Stimulated activated CD8-positive, alpha-beta memory T cell treated with anti-CD3 and anti-CD28 coated beads, Interleukin-12 subunit alpha, Interleukin-12 subunit beta, amount 100 ng/mL, for 24 hours (primary cell): ENCODE results near the gene CD48.
"Not testable (repeated sequence)": the region's sequence is repeated elsewhere in the genome, so short reads cannot be mapped to it uniquely, and the experiment has no call there.

ENCODE experiments used
- DNase-seq: peaks from one replicate; pipeline ENCODE4 v3.0.0-alpha.2; 2020; ENCODE audit errors: extremely low read depth

CD48 gene

GRCh38 chr1:160741612-160742348 lies 30.2 kb upstream of the CD48 start:
- no peak for DNase-seq

GRCh38 chr1:160741092-160741501 lies 29.5 kb upstream of the CD48 start:
- DNase-seq = no peak

- DNase-seq = no peak
Measured at GRCh38 chr1:160740133-160740688, 28.6 kb upstream of the CD48 start.

- DNase-seq = no peak
Measured at GRCh38 chr1:160739098-160739511, 27.5 kb upstream of the CD48 start, which contains the start of gene SLAMF7. Gene SLAMF7 (plus strand): TSS chr1:160739247. CDS start chr1:160739302, 55 bp downstream.

GRCh38 chr1:160738271-160738670 lies 26.6 kb upstream of the CD48 start:
- no peak for DNase-seq

GRCh38 chr1:160734301-160734700 lies 22.7 kb upstream of the CD48 start:
- no peak for DNase-seq

GRCh38 chr1:160733898-160734297 lies 22.3 kb upstream of the CD48 start:
- no peak for DNase-seq

- DNase-seq = no peak
Measured at GRCh38 chr1:160731990-160732389, 20.4 kb upstream of the CD48 start.

- not testable (repeated sequence) for DNase-seq
Measured at GRCh38 chr1:160731564-160731963, 19.9 kb upstream of the CD48 start.

- no peak for DNase-seq
Measured at GRCh38 chr1:160727316-160727640, 15.7 kb upstream of the CD48 start.

GRCh38 chr1:160726498-160727315 lies 15.1 kb upstream of the CD48 start:
- DNase-seq = no peak

- no peak for DNase-seq
Measured at GRCh38 chr1:160726114-160726497, 14.5 kb upstream of the CD48 start.

- DNase-seq = no peak
Measured at GRCh38 chr1:160724465-160725242, 13.0 kb upstream of the CD48 start.

GRCh38 chr1:160723332-160723731 lies 11.7 kb upstream of the CD48 start:
- no peak for DNase-seq

- no peak for DNase-seq
Measured at GRCh38 chr1:160722726-160723125, 11.1 kb upstream of the CD48 start.

- DNase-seq = no peak
Measured at GRCh38 chr1:160721473-160721872, 9.9 kb upstream of the CD48 start.

- DNase-seq = no peak
Measured at GRCh38 chr1:160720356-160721085, 8.9 kb upstream of the CD48 start.

GRCh38 chr1:160718210-160718609 lies 6.6 kb upstream of the CD48 start:
- no peak for DNase-seq

- no peak for DNase-seq
Measured at GRCh38 chr1:160717306-160717705, 5.7 kb upstream of the CD48 start.

GRCh38 chr1:160716013-160716412 lies 4.4 kb upstream of the CD48 start:
- no peak for DNase-seq

- not testable (repeated sequence) for DNase-seq
Measured at GRCh38 chr1:160714034-160714648, 2.5 kb upstream of the CD48 start.
